ENCODE results near the gene EFCAB8.

GRCh38 chr20:32842688-32843524, 15.8 kb upstream of the EFCAB8 start:
- TF ChIP-seq ZFP3 (CRISPR knock-in tag; IDR thresholded peaks at IDR 0.05) (no peak), ZFP30 (CRISPR knock-in tag; IDR thresholded peaks at IDR 0.05) (no peak), POU6F1 (CRISPR knock-in tag; IDR thresholded peaks at IDR 0.05; ENCODE audit: borderline replicate concordance, low read depth) (no peak), ZNF70 (CRISPR knock-in tag; IDR thresholded peaks at IDR 0.05) (no peak)

Data from SK-N-SH treated with all-trans-retinoic acid at 6 μM for 48 hours (cell line).